ENCODE results near the gene FNDC5.

GRCh38 chr1:32891241-32891570 is 20.5 kb upstream of the FNDC5 start:
- TF ChIP-seq ZNF557 (CRISPR knock-in tag; IDR thresholded peaks at IDR 0.05) = no peak
- no peak for TF ChIP-seq PRDM15 (CRISPR knock-in tag; IDR thresholded peaks at IDR 0.05)
- TF ChIP-seq SIN3B (IDR thresholded peaks at IDR 0.05; ENCODE audit: low read length) = no peak
- TF ChIP-seq EZH2 (conservative IDR thresholded peaks at IDR 0.05; ENCODE audit: low read depth, low read length) = no peak
- no peak for TF ChIP-seq ZNF558 (CRISPR knock-in tag; IDR thresholded peaks at IDR 0.05; ENCODE audit: borderline replicate concordance)
- no peak for TF ChIP-seq POLR2A (IDR thresholded peaks at IDR 0.05; ENCODE audit: insufficient read depth in 1 of 2, low read depth in 2 of 2, low read length in 2 of 2)
- no peak for TF ChIP-seq CEBPB (IDR thresholded peaks at IDR 0.05; ENCODE audit: borderline replicate concordance, low read depth, low read length)
- TF ChIP-seq FOXA1 (IDR thresholded peaks at IDR 0.05) = no peak
- TF ChIP-seq FOXA1 (CRISPR knock-in tag; IDR thresholded peaks at IDR 0.05) = no peak
- no peak for TF ChIP-seq TP53 (CRISPR knock-in tag; conservative IDR thresholded peaks at IDR 0.05)
- TF ChIP-seq, protein P1, sequence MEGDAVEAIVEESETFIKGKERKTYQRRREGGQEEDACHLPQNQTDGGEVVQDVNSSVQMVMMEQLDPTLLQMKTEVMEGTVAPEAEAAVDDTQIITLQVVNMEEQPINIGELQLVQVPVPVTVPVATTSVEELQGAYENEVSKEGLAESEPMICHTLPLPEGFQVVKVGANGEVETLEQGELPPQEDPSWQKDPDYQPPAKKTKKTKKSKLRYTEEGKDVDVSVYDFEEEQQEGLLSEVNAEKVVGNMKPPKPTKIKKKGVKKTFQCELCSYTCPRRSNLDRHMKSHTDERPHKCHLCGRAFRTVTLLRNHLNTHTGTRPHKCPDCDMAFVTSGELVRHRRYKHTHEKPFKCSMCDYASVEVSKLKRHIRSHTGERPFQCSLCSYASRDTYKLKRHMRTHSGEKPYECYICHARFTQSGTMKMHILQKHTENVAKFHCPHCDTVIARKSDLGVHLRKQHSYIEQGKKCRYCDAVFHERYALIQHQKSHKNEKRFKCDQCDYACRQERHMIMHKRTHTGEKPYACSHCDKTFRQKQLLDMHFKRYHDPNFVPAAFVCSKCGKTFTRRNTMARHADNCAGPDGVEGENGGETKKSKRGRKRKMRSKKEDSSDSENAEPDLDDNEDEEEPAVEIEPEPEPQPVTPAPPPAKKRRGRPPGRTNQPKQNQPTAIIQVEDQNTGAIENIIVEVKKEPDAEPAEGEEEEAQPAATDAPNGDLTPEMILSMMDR (CRISPR knock-in tag; IDR thresholded peaks at IDR 0.05) = no peak
- TF ChIP-seq SMAD3 (CRISPR knock-in tag; IDR thresholded peaks at IDR 0.05) = no peak
- no peak for TF ChIP-seq STAT5B (CRISPR knock-in tag; IDR thresholded peaks at IDR 0.05)
